ENCODE results near the gene RAPSN. TPM values are rescaled to one million over a fixed set of nuclear protein-coding genes. Genes with fewer than 3 reads are reported as not detected.

The RAPSN gene
- total and polyA plus RNA-seq, 5 donors: 0.17 to 0.50 (median 0.37) TPM

GRCh38 chr11:47388697-47389576 is 60.0 kb downstream of the RAPSN start:
- Histone ChIP-seq H3K9me3 (ENCODE audit: control insufficient read depth, low read length) (no peaks in the 10 kb centered on the region), H3K27me3 (ENCODE audit: control insufficient read depth, insufficient read depth) (no peaks in the 10 kb centered on the region), H3K4me3 (ENCODE audit: low read length) (no peak overlapping the region), H3K4me1 (ENCODE audit: control insufficient read depth, insufficient read depth, low read length) (peaks cover 3% of the 10 kb centered on the region), H3K27ac (ENCODE audit: low read length) (peak overlapping the region; percentile 26)
- intact Hi-C loops (cut with DNase I): no loop called here
- DNase-seq (peak in 1 of 3 donors; percentile 57), ATAC-seq (no peak)
- 84% methylated on average over 28 of the region's 28 CpGs for whole genome bisulfite sequencing

GRCh38 chr11:47387944-47388696 is 60.8 kb downstream of the RAPSN start:
- no peaks in the 10 kb centered on the region for H3K4me1 ChIP-seq (ENCODE audit: control insufficient read depth, insufficient read depth, low read length)
- intact Hi-C loops (cut with DNase I): no loop called here

More at GRCh38 chr11:47387944-47388696, 60.8 kb downstream of the RAPSN start:
- no peaks in the 10 kb centered on the region for H3K27me3 ChIP-seq (ENCODE audit: control insufficient read depth, insufficient read depth)
- peak; percentile 18 to 38 for ATAC-seq
- peak in 2 of 3 donors; percentile 63 to 77 for DNase-seq
- H3K27ac ChIP-seq (ENCODE audit: low read length): peak overlapping the region; percentile 26
- no peak overlapping the region for H3K4me3 ChIP-seq (ENCODE audit: low read length)
- WGBS: 70% methylated on average over 13 of the region's 13 CpGs
- H3K9me3 ChIP-seq (ENCODE audit: control insufficient read depth, low read length): no peaks in the 10 kb centered on the region

Small RNA genes within 50 kb of the gene (microRNA-seq; reads per million reads assigned to microRNA genes)
- 0 reads per million in 2 donors for gene MIR4487

Other genes with a start within 250 kb of the RAPSN start
- gene DDB2, start 234.2 kb downstream of the RAPSN start, total RNA-seq: 10 to 100 TPM in 3 of 4 donors, 1 to 10 TPM in 1; 9.2 to 12.4 (median 11.8) TPM
- gene DDB2, start 234.2 kb downstream of the RAPSN start, polyA plus RNA-seq: 10.5 TPM
- gene ACP2, start 200.3 kb downstream of the RAPSN start, total RNA-seq: 10 to 100 TPM; 21.7 to 25.9 (median 25.5) TPM
- 24.7 TPM for gene ACP2, start 200.3 kb downstream of the RAPSN start, polyA plus RNA-seq
- 10 to 100 TPM; 22.9 to 42.2 (median 34.2) TPM for gene NR1H3, start 191.1 kb downstream of the RAPSN start, total RNA-seq
- gene NR1H3, start 191.1 kb downstream of the RAPSN start, polyA plus RNA-seq: 29.5 TPM
- 10 to 100 TPM; 42.2 to 73.7 (median 54.7) TPM for gene MADD, start 179.0 kb downstream of the RAPSN start, total RNA-seq
- gene MADD, start 179.0 kb downstream of the RAPSN start, polyA plus RNA-seq: 27.9 TPM
- gene MYBPC3, start 96.4 kb downstream of the RAPSN start, total RNA-seq: 1,000 to 10,000 TPM in 3 of 4 donors, 100 to 1,000 TPM in 1; 953 to 1,924 (median 1,412) TPM
- 1,009 TPM for gene MYBPC3, start 96.4 kb downstream of the RAPSN start, polyA plus RNA-seq
- gene SPI1, start 70.6 kb downstream of the RAPSN start, total RNA-seq: 10 to 100 TPM; 11.6 to 24.1 (median 18.6) TPM
- 5.9 TPM for gene SPI1, start 70.6 kb downstream of the RAPSN start, polyA plus RNA-seq
- 10 to 100 TPM; 41.7 to 46.6 (median 44.9) TPM for gene SLC39A13, start 40.5 kb downstream of the RAPSN start, total RNA-seq
- 61.6 TPM for gene SLC39A13, start 40.5 kb downstream of the RAPSN start, polyA plus RNA-seq
- gene PSMC3, start 22.7 kb downstream of the RAPSN start, total RNA-seq: 100 to 1,000 TPM; 122 to 162 (median 155) TPM
- gene PSMC3, start 22.7 kb downstream of the RAPSN start, polyA plus RNA-seq: 170 TPM
- gene CELF1, start 104.0 kb upstream of the RAPSN start, total RNA-seq: 10 to 100 TPM; 54.8 to 79.8 (median 73.4) TPM
- 26.9 TPM for gene CELF1, start 104.0 kb upstream of the RAPSN start, polyA plus RNA-seq
- 10 to 100 TPM; 13.9 to 17.2 (median 15.3) TPM for gene PTPMT1, start 116.5 kb upstream of the RAPSN start, total RNA-seq
- gene PTPMT1, start 116.5 kb upstream of the RAPSN start, polyA plus RNA-seq: 22.5 TPM
- 10 to 100 TPM; 14.2 to 18.1 (median 14.6) TPM for gene KBTBD4, start 129.8 kb upstream of the RAPSN start, total RNA-seq
- 8.1 TPM for gene KBTBD4, start 129.8 kb upstream of the RAPSN start, polyA plus RNA-seq
- 100 to 1,000 TPM; 143 to 189 (median 165) TPM for gene NDUFS3, start 129.9 kb upstream of the RAPSN start, total RNA-seq
- 260 TPM for gene NDUFS3, start 129.9 kb upstream of the RAPSN start, polyA plus RNA-seq
- under 1 TPM in 2 of 4 donors, not detected in 2; 0.17 to 0.32 TPM for gene FAM180B, start 137.5 kb upstream of the RAPSN start, total RNA-seq
- gene FAM180B, start 137.5 kb upstream of the RAPSN start, polyA plus RNA-seq: 0.25 TPM
- under 1 TPM; 0.33 to 0.74 (median 0.48) TPM for gene C1QTNF4, start 145.3 kb upstream of the RAPSN start, total RNA-seq
- gene C1QTNF4, start 145.3 kb upstream of the RAPSN start, polyA plus RNA-seq: 0.68 TPM
- gene MTCH2, start 193.4 kb upstream of the RAPSN start, total RNA-seq: 10 to 100 TPM; 68.4 to 78.6 (median 74.1) TPM
- gene MTCH2, start 193.4 kb upstream of the RAPSN start, polyA plus RNA-seq: 43.9 TPM

Measured in right cardiac atrium (tissue), 5 donors.